HepG2 (cell line): Measurements from ENCODE around the gene C14orf93. TPM values are rescaled to one million over a fixed set of nuclear protein-coding genes. Genes with fewer than 3 reads are reported as not detected.
A peak's percentile ranks its signal among the peaks of the same experiment; 100 is the strongest.

ENCODE experiments used
- AGO1 ChIP-seq: fragments of 200-400 bp; formaldehyde crosslinking; IDR thresholded peaks from 2 replicates; pipeline ENCODE4 v1.6.1; 2017; ENCODE audit warnings: mild to moderate bottlenecking, low read depth, low read length, moderate library complexity; ENCODE audit not compliant: poor library complexity, severe bottlenecking
- AHR ChIP-seq: IDR thresholded peaks from 2 replicates; pipeline ENCODE4 v1.6.1; 2018; ENCODE audit warnings: missing genetic modification reagents, missing compliant biosample characterization
- CEBPZ ChIP-seq: IDR thresholded peaks from 2 replicates; pipeline ENCODE4 v1.6.1; 2012; ENCODE audit warnings: low read length, improper control_type of control experiment
- FOXO4 ChIP-seq: sonication (generic); formaldehyde crosslinking; conservative IDR thresholded peaks from 2 replicates; pipeline ENCODE4 v1.8.1; 2023; ENCODE audit warnings: missing genetic modification reagents
- HCFC1 ChIP-seq: fragments of 150-350 bp; IDR thresholded peaks from 2 replicates; pipeline ENCODE4 v1.6.1; 2014; ENCODE audit warnings: low read depth, low read length
- HNRNPK ChIP-seq: fragments of 200-400 bp; formaldehyde crosslinking; IDR thresholded peaks from 2 replicates; pipeline ENCODE4 v1.6.1; 2018; ENCODE audit warnings: low read length, low read depth, moderate library complexity, mild to moderate bottlenecking; ENCODE audit not compliant: poor library complexity, severe bottlenecking
- KDM4B ChIP-seq: sonication (generic); formaldehyde crosslinking; IDR thresholded peaks from 2 replicates; pipeline ENCODE4 v1.4.0; 2020; ENCODE audit warnings: missing genetic modification reagents
- NCOA1 ChIP-seq: sonication (generic); formaldehyde crosslinking; IDR thresholded peaks from 2 replicates; pipeline ENCODE4 v1.9.0; 2021; ENCODE audit warnings: missing genetic modification reagents
- ZNF280D ChIP-seq: sonication (generic); formaldehyde crosslinking; IDR thresholded peaks from 2 replicates; pipeline ENCODE4 v1.5.1; 2020; ENCODE audit warnings: mild to moderate bottlenecking, missing genetic modification reagents
- ZNF646 ChIP-seq: sonication (generic); formaldehyde crosslinking; IDR thresholded peaks from 2 replicates; pipeline ENCODE4 v1.9.0; 2021; ENCODE audit warnings: mild to moderate bottlenecking, missing genetic modification reagents
- polyA plus RNA-seq, 8 experiments: library from polyadenylated mRNA; depleted of rRNA in 3 of 8; stranded (reverse) in 7 of 8; unstranded in 1 of 8; fragments of >200 nt; fragmentation: Illumina TruSeq in 4 of 8; extraction: Trizol in 4 of 8; gene quantifications; 2 replicates each; pipeline versions ENCODE4 v1.2.1 to v1.2.3, GENCODE V29; 2011 to 2016; ENCODE audit warnings: low read depth in 4 of 8, missing spikeins in 1 of 8, mixed read lengths in 1 of 8; ENCODE audit not compliant: insufficient read depth in 1 of 8
- total RNA-seq, 5 experiments: library from RNA; depleted of rRNA; stranded (reverse); fragments of >200 nt; fragmentation: Illumina TruSeq; extraction: Trizol; gene quantifications; 2 replicates each; pipeline ENCODE4 v1.2.3, GENCODE V29; 2016; ENCODE audit warnings: low read depth in 1 of 5
- TF ChIP-seq, protein P1 (sequence below): IDR thresholded peaks from 2 replicates; pipeline ENCODE4 v1.6.1; 2016; ENCODE audit warnings: missing compliant biosample characterization, missing genetic modification reagents, borderline replicate concordance

The C14orf93 gene
- total and polyA plus RNA-seq, 2 of the 13 experiments (the other 11 are each of a cell fraction or from before 2014, with no cell fraction given), result 11.4 to 22.5 TPM

- TF ChIP-seq ZNF646 (CRISPR knock-in tag) (no peak), FOXO4 (CRISPR knock-in tag) (0 out of 2 replicates have a peak, but pooled peaks have one; percentile 92), HNRNPK (peak; percentile 74), KDM4B (CRISPR knock-in tag) (no peak), ZNF280D (CRISPR knock-in tag) (no peak; the same call in 1 of the 2 replicates), HCFC1 (peak; percentile 31; the same call in 1 of the 2 replicates), AHR (CRISPR knock-in tag) (no peak), NCOA1 (CRISPR knock-in tag) (peak; percentile 88; the same call in 1 of the 2 replicates), AGO1 (peak; percentile 56), CEBPZ (no peak)
- TF ChIP-seq, protein P1, sequence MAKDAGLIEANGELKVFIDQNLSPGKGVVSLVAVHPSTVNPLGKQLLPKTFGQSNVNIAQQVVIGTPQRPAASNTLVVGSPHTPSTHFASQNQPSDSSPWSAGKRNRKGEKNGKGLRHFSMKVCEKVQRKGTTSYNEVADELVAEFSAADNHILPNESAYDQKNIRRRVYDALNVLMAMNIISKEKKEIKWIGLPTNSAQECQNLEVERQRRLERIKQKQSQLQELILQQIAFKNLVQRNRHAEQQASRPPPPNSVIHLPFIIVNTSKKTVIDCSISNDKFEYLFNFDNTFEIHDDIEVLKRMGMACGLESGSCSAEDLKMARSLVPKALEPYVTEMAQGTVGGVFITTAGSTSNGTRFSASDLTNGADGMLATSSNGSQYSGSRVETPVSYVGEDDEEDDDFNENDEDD (CRISPR knock-in tag), result peak; percentile 87; the same call in 1 of the 2 replicates
These were observed at the start of gene C14orf93 (continued) for GRCh38 chr14:23009939-23010726.
